ENCODE data around the gene DEXI.

Gene DEXI

GRCh38 chr16:10942352-10943063 is at the start of gene DEXI:
Gene DEXI (minus strand): TSS chr16:10942468. CDS start chr16:10942005, 463 bp downstream.
- Histone ChIP-seq H3K9ac (ENCODE audit: low read length in 2 of 2) (peak within 1 kb of the TSS; percentile 80 to 83), H3K4me3 (ENCODE audit: low read length in 2 of 2) (peak within 1 kb of the TSS; percentile 70 to 88), H3K9me3 (ENCODE audit: control insufficient read depth in 2 of 2, low read length in 2 of 2) (no peaks in the 10 kb centered on the region), H3K27me3 (ENCODE audit: control insufficient read depth in 1 of 2, insufficient read depth in 2 of 2, low read length in 2 of 2) (no peaks in the 10 kb centered on the region), H3K4me1 (ENCODE audit: control insufficient read depth, insufficient read depth, low read length) (peaks cover 68% of the 10 kb centered on the region), H3K27ac (ENCODE audit: low read length) (peak within 1 kb of the TSS; percentile 73), H3K36me3 (ENCODE audit: control insufficient read depth in 2 of 2, insufficient read depth in 2 of 2, low read length in 2 of 2) (peaks cover 0 to 2% of the 10 kb centered on the region in 2 donors)

- Histone ChIP-seq H3K27me3 (ENCODE audit: control insufficient read depth in 1 of 2, insufficient read depth in 2 of 2, low read length in 2 of 2) (no peaks in the 10 kb centered on the region), H3K27ac (ENCODE audit: low read length) (no peak overlapping the region), H3K36me3 (ENCODE audit: control insufficient read depth in 2 of 2, insufficient read depth in 2 of 2, low read length in 2 of 2) (peaks cover 10 to 14% of the 10 kb centered on the region in 2 donors), H3K9ac (ENCODE audit: low read length in 2 of 2) (no peak overlapping the region), H3K4me3 (ENCODE audit: low read length in 2 of 2) (no peak overlapping the region), H3K9me3 (ENCODE audit: control insufficient read depth in 2 of 2, low read length in 2 of 2) (no peaks in the 10 kb centered on the region), H3K4me1 (ENCODE audit: control insufficient read depth, insufficient read depth, low read length) (peaks cover 13% of the 10 kb centered on the region)
Measured at GRCh38 chr16:10990378-10990777, 48.1 kb upstream of the DEXI start.

DNA sequence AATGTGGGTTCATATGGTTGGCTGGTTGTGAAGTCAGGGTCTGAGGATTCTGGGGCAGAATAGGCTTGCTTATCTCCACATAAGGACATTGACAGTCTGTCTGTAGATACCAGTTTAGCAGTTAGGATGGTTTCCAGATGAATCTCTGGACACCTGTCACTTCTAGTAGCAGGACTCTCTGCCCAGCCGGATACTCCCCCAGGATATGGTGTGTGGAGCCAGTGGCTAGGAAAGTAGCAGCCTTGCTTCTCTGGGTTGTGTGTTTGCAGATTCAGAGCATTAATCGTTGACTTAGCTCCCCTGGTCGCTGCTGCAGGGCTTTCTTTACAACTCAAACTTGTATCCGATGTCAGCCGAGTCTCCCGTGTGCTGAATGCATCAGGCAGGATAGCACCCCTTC is 47.3 kb upstream of the DEXI start:
- H3K4me3 ChIP-seq (ENCODE audit: low read length in 2 of 2), result no peak overlapping the region
- H3K9ac ChIP-seq (ENCODE audit: low read length in 2 of 2), result no peak overlapping the region
- H3K27me3 ChIP-seq (ENCODE audit: control insufficient read depth in 1 of 2, insufficient read depth in 2 of 2, low read length in 2 of 2), result no peaks in the 10 kb centered on the region
- H3K27ac ChIP-seq (ENCODE audit: low read length), result no peak overlapping the region
- H3K9me3 ChIP-seq (ENCODE audit: control insufficient read depth in 2 of 2, low read length in 2 of 2), result no peaks in the 10 kb centered on the region
- H3K36me3 ChIP-seq (ENCODE audit: control insufficient read depth in 2 of 2, insufficient read depth in 2 of 2, low read length in 2 of 2), result peaks cover 10 to 11% of the 10 kb centered on the region in 2 donors
- peaks cover 13% of the 10 kb centered on the region for H3K4me1 ChIP-seq (ENCODE audit: control insufficient read depth, insufficient read depth, low read length)

DNA sequence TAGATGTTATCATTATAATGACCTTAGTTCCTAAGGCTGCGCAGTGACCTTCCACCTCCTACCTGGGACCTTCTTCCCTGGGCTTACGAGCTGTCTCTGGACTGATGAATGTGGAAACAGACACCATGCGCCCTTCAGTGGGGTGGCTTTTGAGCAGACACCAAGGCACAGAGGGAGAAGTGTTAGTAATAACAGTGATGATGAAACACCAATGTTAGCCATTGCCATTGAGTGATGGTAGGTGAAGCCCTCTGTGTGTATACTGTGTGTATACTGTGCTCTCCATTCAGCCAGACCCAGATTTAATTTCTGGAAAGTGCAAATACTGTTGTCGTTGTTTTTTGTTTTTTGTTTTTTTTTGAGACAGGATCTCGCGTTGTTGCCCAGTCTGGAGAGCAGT is 46.6 kb upstream of the DEXI start:
- no peaks in the 10 kb centered on the region for H3K27me3 ChIP-seq (ENCODE audit: control insufficient read depth in 1 of 2, insufficient read depth in 2 of 2, low read length in 2 of 2)
- H3K36me3 ChIP-seq (ENCODE audit: control insufficient read depth in 2 of 2, insufficient read depth in 2 of 2, low read length in 2 of 2), result peaks cover 8 to 9% of the 10 kb centered on the region in 2 donors
- peaks cover 13% of the 10 kb centered on the region for H3K4me1 ChIP-seq (ENCODE audit: control insufficient read depth, insufficient read depth, low read length)
- no peak overlapping the region for H3K4me3 ChIP-seq (ENCODE audit: low read length in 2 of 2)
- H3K9ac ChIP-seq (ENCODE audit: low read length in 2 of 2), result no peak overlapping the region
- no peak overlapping the region for H3K27ac ChIP-seq (ENCODE audit: low read length)
- H3K9me3 ChIP-seq (ENCODE audit: control insufficient read depth in 2 of 2, low read length in 2 of 2), result no peaks in the 10 kb centered on the region

- no peak overlapping the region for H3K27ac ChIP-seq (ENCODE audit: low read length)
- peaks cover 6 to 9% of the 10 kb centered on the region in 2 donors for H3K36me3 ChIP-seq (ENCODE audit: control insufficient read depth in 2 of 2, insufficient read depth in 2 of 2, low read length in 2 of 2)
- no peaks in the 10 kb centered on the region for H3K27me3 ChIP-seq (ENCODE audit: control insufficient read depth in 1 of 2, insufficient read depth in 2 of 2, low read length in 2 of 2)
Measured at GRCh38 chr16:10988164-10988803, 46.0 kb upstream of the DEXI start.

DNA sequence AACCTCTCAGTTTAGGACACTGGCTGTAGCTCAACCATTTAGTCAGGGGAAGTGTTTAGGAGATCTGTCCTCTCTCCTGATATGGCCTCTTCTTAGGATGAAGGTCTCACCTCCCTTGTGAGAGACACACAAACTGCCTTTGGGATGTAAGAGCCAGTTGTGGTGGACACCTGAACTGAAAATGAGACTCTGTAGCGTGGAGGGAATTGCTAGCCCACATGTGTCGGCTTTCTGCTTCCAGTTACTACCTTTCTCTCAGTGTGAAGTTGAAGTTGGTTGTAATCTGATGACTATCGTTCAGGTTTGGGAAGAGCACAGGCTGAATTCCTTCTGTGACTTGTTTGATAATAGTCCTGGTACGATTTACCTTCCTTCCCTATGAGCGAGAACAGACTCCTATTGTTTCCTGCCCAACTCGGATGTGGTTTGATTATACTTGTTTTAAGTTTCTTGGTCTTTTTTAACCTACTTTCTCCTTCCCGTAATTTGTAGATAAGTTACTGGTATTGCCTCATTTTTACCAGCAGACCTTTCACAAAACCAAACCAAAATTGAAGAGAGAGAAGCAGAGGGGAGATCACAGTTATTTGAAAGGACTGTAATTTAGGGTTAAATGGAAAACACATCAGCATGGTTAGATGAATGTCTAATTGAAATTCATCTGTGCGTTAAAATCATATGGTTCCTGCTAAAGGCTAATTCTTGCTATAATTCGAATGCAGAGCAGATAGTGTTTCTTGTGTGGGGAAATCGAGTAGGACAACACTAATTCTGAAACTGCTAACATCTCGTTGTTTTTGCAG is 45.3 kb upstream of the DEXI start:
- no peaks in the 10 kb centered on the region for H3K9me3 ChIP-seq (ENCODE audit: control insufficient read depth in 2 of 2, low read length in 2 of 2)
- no peak overlapping the region for H3K27ac ChIP-seq (ENCODE audit: low read length)

More at GRCh38 chr16:10988164-10988803, 46.0 kb upstream of the DEXI start:
- no peak overlapping the region for H3K4me3 ChIP-seq (ENCODE audit: low read length in 2 of 2)
- H3K9me3 ChIP-seq (ENCODE audit: control insufficient read depth in 2 of 2, low read length in 2 of 2), result no peaks in the 10 kb centered on the region
- H3K9ac ChIP-seq (ENCODE audit: low read length in 2 of 2), result no peak overlapping the region
- peaks cover 13% of the 10 kb centered on the region for H3K4me1 ChIP-seq (ENCODE audit: control insufficient read depth, insufficient read depth, low read length)

DNA sequence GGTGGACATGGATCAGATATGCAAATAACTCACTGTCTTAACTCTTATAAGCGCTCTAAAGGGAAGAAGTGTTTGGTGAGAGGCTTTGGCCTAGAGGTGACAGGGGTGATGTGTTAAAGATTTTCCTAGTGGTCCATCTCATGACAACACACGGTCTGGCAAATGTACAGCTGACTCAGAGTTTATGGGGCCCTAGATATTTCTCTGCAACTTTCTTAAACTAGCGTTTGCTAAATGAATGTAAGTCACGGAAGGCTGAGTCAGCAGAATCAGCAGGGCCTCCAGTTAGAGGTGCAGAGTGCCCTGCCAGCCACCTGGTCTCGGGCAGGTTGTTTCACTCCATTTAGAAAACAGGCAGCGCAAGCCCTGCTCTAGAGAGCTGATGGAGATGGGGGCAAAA is 42.2 kb upstream of the DEXI start:
- Histone ChIP-seq H3K27ac (ENCODE audit: low read length) (no peak overlapping the region), H3K4me1 (ENCODE audit: control insufficient read depth, insufficient read depth, low read length) (peaks cover 14% of the 10 kb centered on the region), H3K9me3 (ENCODE audit: control insufficient read depth in 2 of 2, low read length in 2 of 2) (no peaks in the 10 kb centered on the region), H3K36me3 (ENCODE audit: control insufficient read depth in 2 of 2, insufficient read depth in 2 of 2, low read length in 2 of 2) (peaks cover 6 to 13% of the 10 kb centered on the region in 2 donors), H3K27me3 (ENCODE audit: control insufficient read depth in 1 of 2, insufficient read depth in 2 of 2, low read length in 2 of 2) (no peaks in the 10 kb centered on the region), H3K4me3 (ENCODE audit: low read length in 2 of 2) (no peak overlapping the region), H3K9ac (ENCODE audit: low read length in 2 of 2) (no peak overlapping the region)

More for the DNA sequence above, 45.3 kb upstream of the DEXI start:
- Histone ChIP-seq H3K4me3 (ENCODE audit: low read length in 2 of 2) (no peak overlapping the region), H3K27me3 (ENCODE audit: control insufficient read depth in 1 of 2, insufficient read depth in 2 of 2, low read length in 2 of 2) (no peaks in the 10 kb centered on the region), H3K9ac (ENCODE audit: low read length in 2 of 2) (no peak overlapping the region), H3K36me3 (ENCODE audit: control insufficient read depth in 2 of 2, insufficient read depth in 2 of 2, low read length in 2 of 2) (peaks cover 6 to 13% of the 10 kb centered on the region in 2 donors), H3K4me1 (ENCODE audit: control insufficient read depth, insufficient read depth, low read length) (peaks cover 10% of the 10 kb centered on the region)

GRCh38 chr16:10983159-10983558 is 40.9 kb upstream of the DEXI start:
- Histone ChIP-seq H3K27ac (ENCODE audit: low read length) (no peak overlapping the region), H3K9me3 (ENCODE audit: control insufficient read depth in 2 of 2, low read length in 2 of 2) (no peaks in the 10 kb centered on the region), H3K27me3 (ENCODE audit: control insufficient read depth in 1 of 2, insufficient read depth in 2 of 2, low read length in 2 of 2) (no peaks in the 10 kb centered on the region), H3K4me1 (ENCODE audit: control insufficient read depth, insufficient read depth, low read length) (peaks cover 22% of the 10 kb centered on the region), H3K36me3 (ENCODE audit: control insufficient read depth in 2 of 2, insufficient read depth in 2 of 2, low read length in 2 of 2) (peaks cover 2 to 8% of the 10 kb centered on the region in 2 donors), H3K9ac (ENCODE audit: low read length in 2 of 2) (no peak overlapping the region), H3K4me3 (ENCODE audit: low read length in 2 of 2) (no peak overlapping the region)

DNA sequence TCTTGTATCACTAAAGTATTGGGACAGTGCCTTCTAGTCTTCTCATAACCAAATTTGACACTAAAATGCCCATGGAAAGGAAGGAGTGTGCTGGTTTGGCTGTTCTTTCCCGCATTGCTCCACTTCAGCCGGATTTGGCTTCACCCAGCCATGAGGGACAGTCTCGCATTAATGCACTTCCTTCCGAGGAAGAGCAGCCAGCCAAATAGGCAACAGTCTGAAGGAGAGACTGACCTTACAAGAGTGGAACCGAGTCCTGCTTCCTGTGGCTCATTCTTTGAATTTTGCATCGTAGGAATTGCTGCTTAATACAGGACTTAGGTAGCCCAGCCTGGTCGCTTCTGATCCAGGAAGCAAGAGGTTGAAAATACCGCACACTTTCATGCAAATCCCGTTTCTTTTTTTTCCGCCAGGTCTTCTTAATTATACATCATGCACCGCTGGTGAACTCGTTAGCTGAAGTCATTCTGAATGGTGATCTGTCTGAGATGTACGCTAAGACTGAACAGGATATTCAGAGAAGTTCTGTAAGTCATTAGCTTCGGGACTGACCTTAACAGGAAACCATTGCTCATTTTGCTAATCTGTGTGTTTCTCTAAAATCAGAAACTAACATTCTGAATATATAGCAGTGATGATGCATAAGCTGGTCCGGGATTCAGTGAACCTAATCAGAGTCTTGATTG is 40.3 kb upstream of the DEXI start:
- H3K27me3 ChIP-seq (ENCODE audit: control insufficient read depth in 1 of 2, insufficient read depth in 2 of 2, low read length in 2 of 2), result no peaks in the 10 kb centered on the region
- H3K36me3 ChIP-seq (ENCODE audit: control insufficient read depth in 2 of 2, insufficient read depth in 2 of 2, low read length in 2 of 2), result peaks cover 4 to 8% of the 10 kb centered on the region in 2 donors
- no peak overlapping the region for H3K9ac ChIP-seq (ENCODE audit: low read length in 2 of 2)
- H3K4me3 ChIP-seq (ENCODE audit: low read length in 2 of 2), result no peak overlapping the region
- no peak overlapping the region for H3K27ac ChIP-seq (ENCODE audit: low read length)
- peaks cover 22% of the 10 kb centered on the region for H3K4me1 ChIP-seq (ENCODE audit: control insufficient read depth, insufficient read depth, low read length)
- H3K9me3 ChIP-seq (ENCODE audit: control insufficient read depth in 2 of 2, low read length in 2 of 2), result no peaks in the 10 kb centered on the region

DNA sequence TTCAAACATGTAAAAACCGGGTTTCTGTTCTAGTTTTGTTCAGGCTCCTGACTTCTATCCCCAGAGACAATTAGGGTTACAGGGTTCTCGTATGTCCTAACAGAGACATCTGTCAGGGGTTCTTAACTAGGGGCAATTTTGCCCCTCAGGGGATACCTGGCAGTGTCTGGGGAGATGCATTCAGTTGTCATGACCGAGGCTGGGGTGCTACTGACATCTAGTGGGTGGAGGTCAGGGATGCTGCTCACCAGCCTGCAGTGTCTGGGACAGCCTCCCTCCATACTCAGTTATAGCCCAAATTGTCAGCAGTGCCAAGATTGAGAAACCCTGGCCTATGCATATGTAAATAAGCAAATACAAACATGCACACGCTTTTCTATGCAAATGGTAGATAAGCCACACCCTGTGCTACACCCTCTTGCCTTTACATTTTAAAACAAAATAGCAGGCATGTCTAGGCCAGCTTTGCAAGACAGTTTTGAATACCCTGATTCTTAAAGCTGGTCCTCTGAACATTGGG is 39.5 kb upstream of the DEXI start:
- H3K27ac ChIP-seq (ENCODE audit: low read length), result no peak overlapping the region
- no peak overlapping the region for H3K4me3 ChIP-seq (ENCODE audit: low read length in 2 of 2)
- peaks cover 22% of the 10 kb centered on the region for H3K4me1 ChIP-seq (ENCODE audit: control insufficient read depth, insufficient read depth, low read length)
- H3K9me3 ChIP-seq (ENCODE audit: control insufficient read depth in 2 of 2, low read length in 2 of 2), result no peaks in the 10 kb centered on the region
- H3K9ac ChIP-seq (ENCODE audit: low read length in 2 of 2), result no peak overlapping the region
- peaks cover 6 to 8% of the 10 kb centered on the region in 2 donors for H3K36me3 ChIP-seq (ENCODE audit: control insufficient read depth in 2 of 2, insufficient read depth in 2 of 2, low read length in 2 of 2)
- no peaks in the 10 kb centered on the region for H3K27me3 ChIP-seq (ENCODE audit: control insufficient read depth in 1 of 2, insufficient read depth in 2 of 2, low read length in 2 of 2)
